Transverse colon (tissue), 4 donors: ENCODE data around the gene ARHGAP32.

Experiments
- EP300 ChIP-seq: sonication (generic); formaldehyde crosslinking; IDR thresholded peaks from one replicate; pipeline ENCODE4 v1.6.1; 2017; ENCODE audit warnings: antibody characterized with exemption, low read depth
- POLR2AphosphoS5 ChIP-seq, 3 donors: sonication (generic); formaldehyde crosslinking; IDR thresholded peaks; one replicate each; pipeline ENCODE4 v1.6.1; 2016; ENCODE audit warnings: antibody characterized with exemption in 3 of 3
- TF ChIP-seq, protein P1 (sequence below), 5 experiments: fragments of 200-600 bp in 3 of 5; fragments of 450-650 bp in 2 of 5; sonication (generic) in 3 of 5; IDR thresholded peaks; 1 replicate in 2 of 5; 2 replicates in 3 of 5; pipeline ENCODE4 v1.5.1; 2016 to 2017; ENCODE audit warnings: antibody characterized with exemption in 5 of 5, inconsistent platforms in 3 of 5, mild to moderate bottlenecking in 2 of 5, moderate library complexity in 1 of 5

- TF ChIP-seq POLR2AphosphoS5 (IDR thresholded peaks at IDR 0.05) (no peak), EP300 (no peak)
- TF ChIP-seq, protein P1, sequence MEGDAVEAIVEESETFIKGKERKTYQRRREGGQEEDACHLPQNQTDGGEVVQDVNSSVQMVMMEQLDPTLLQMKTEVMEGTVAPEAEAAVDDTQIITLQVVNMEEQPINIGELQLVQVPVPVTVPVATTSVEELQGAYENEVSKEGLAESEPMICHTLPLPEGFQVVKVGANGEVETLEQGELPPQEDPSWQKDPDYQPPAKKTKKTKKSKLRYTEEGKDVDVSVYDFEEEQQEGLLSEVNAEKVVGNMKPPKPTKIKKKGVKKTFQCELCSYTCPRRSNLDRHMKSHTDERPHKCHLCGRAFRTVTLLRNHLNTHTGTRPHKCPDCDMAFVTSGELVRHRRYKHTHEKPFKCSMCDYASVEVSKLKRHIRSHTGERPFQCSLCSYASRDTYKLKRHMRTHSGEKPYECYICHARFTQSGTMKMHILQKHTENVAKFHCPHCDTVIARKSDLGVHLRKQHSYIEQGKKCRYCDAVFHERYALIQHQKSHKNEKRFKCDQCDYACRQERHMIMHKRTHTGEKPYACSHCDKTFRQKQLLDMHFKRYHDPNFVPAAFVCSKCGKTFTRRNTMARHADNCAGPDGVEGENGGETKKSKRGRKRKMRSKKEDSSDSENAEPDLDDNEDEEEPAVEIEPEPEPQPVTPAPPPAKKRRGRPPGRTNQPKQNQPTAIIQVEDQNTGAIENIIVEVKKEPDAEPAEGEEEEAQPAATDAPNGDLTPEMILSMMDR (IDR thresholded peaks at IDR 0.05) = no peak
Observed at GRCh38 chr11:128921793-128922192, 270.3 kb downstream of the ARHGAP32 start.
